ENCODE measurements around the gene CDC26.
"Not testable (repeated sequence)": the region's sequence is repeated elsewhere in the genome, so short reads cannot be mapped to it uniquely, and the experiment has no call there.

Gene CDC26

DNA sequence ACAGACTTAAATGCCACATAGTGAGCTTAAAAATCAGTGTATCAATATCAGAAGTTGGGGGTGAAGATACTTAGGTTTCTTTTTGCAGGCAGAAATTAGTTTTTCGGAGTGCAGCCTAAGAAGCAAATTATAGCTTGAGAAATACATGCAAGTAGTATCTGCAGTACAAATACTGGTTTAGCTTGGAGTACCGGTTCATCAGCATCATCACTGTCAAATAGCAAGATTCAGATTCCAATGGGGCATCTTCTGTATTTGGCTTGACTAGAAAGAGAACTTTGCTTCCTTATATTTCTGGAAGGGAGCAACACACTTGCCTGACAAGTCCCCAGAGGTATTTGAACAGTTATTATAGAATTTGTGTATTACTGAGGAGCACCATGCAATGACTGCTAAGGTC lies 34.2 kb downstream of the CDC26 start:
- no peak for DNase-seq (ENCODE audit: low read depth in 1 of 2, low spot score in 1 of 2)

GRCh38 chr9:113238859-113239232 lies 36.5 kb downstream of the CDC26 start:
- no peak for DNase-seq (ENCODE audit: low read depth in 1 of 2, low spot score in 1 of 2)

DNA sequence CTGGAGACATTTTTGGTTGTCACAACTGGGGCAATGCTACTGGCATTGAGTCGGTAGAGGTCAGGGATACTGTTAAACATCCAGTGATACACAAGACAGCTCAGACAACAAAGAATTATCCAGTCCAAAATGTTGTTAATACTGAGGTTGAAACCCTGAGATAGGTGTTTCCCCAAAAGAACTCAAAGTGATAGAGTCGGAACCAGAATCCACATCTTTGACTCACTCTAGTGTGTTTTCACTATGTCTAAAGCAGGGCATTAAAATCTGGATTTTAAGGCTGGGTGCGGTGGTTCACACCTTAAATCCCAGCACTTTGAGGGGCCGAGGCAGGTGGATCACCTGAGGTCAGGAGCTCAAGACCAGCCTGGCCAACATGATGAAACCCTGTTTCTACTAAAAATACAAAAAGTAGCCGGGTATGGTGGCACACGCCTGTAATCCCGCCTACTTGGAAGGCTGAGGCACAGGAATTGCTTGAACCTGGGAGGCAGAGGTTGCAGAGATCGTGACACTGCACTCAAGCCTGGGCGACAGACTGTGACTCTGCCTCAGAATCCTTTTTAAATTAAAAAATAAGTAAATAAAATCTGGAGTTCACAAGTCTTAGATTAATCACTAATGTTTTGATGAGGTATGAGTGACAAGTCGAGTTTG lies 37.0 kb downstream of the CDC26 start:
- no peak for DNase-seq (ENCODE audit: low read depth in 1 of 2, low spot score in 1 of 2)

DNA sequence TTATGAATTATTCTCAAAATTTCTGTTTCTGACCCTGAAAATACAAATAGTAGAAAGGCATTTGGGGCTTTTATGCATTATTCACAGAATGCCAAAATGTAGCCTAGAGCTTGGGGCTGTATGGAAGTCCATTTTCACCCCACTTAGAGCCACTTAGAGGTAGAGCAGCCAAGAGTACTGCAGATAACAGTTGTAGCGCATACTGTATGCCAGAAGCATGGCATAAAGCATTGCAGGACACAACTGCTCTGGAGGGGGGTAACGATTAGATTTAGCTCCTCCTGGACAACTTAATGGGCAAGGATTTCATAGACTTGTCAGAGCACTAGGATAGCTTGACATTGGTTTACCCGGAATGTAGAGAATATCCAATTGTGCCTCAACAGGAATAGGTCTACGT lies 38.3 kb downstream of the CDC26 start:
- DNase-seq (ENCODE audit: low read depth in 1 of 2, low spot score in 1 of 2) = no peak

DNA sequence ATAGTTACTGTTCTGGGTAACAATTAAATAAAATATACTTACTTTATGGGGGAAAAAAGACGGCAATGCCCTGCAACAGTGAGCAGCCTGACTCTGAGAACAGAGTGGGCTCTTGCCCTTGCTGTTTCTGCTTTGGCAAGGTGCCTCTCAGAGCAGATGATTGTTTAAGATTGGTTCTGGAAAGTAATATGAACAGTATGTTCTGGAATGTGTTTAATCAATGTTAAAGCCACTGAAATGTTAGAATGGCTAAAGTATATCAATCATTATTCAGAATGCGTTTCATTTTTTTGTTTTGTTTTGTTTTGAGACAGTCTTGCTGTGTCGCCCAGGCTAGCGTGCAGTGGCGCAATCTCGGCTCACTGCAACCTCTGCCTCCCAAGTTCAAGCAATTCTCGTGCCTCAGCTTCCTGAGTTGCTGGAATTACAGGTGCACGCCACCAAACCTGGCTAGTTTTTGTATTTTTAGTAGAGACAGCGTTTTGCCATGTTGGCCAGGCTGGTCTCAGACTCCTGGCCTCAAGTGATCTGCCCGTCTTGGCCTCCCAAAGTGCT lies 39.6 kb downstream of the CDC26 start:
- DNase-seq (ENCODE audit: low read depth in 1 of 2, low spot score in 1 of 2) = not testable (repeated sequence)

DNA sequence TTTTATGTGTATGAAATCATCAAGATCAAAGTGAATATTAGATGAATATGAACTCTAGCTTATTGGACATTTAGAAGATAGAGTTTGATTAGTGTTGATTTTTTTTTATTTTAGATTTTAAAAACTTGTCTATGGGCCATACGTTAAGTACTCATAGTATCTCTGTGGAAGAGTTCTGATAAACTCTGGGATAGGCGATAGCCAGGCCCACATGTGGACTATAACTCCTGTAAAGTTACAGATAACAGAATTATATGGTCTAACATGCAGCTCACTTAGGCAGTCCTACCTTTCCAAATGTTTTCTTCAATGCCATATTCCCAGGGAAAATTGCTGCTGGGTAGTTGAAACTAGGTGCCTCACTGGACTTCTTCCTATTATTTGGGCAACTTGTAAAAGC lies 43.7 kb downstream of the CDC26 start:
- DNase-seq (ENCODE audit: low read depth in 1 of 2, low spot score in 1 of 2) = no peak

GRCh38 chr9:113228130-113228665 lies 47.2 kb downstream of the CDC26 start:
- DNase-seq (ENCODE audit: low read depth in 1 of 2, low spot score in 1 of 2) = no peak

DNA sequence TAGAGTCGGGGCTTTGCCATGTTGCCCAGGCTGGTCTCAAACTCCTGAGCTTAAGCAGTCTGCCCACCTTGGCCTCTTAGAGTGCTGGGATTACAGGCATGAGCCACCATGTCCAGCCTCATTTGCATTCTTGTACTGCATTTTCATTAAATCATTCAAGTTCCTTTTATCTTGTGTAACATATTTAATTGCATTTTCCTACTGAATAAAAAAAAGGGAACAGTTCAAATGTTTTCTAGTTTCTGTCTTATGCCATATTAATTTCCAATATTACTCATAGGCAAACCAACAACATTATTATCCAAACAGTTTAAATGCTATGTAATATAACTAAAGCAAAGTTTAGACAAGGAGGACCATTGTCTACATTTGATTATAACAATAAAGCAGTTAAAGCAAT lies 47.9 kb downstream of the CDC26 start:
- no peak for DNase-seq (ENCODE audit: low read depth in 1 of 2, low spot score in 1 of 2)

DNA sequence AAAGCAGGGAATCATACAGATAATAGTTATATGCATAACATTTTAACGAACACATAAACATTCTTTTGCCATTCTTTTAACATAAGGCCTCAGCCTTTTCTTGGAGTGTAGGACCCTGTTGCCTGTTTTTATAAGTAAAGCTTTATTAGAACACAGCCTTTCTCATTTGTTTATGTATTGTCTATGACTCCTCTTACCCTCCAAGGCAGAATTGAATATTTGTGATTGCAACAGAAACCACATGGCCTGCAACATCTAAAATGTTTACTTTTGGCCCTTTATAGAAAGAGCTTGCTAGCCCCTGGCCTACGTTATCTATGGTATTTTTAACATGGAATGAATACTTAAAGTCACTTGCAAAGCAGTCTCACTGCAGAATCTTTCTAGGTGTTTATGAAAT lies 51.4 kb downstream of the CDC26 start:
- no peak for DNase-seq (ENCODE audit: low read depth in 1 of 2, low spot score in 1 of 2)

DNA sequence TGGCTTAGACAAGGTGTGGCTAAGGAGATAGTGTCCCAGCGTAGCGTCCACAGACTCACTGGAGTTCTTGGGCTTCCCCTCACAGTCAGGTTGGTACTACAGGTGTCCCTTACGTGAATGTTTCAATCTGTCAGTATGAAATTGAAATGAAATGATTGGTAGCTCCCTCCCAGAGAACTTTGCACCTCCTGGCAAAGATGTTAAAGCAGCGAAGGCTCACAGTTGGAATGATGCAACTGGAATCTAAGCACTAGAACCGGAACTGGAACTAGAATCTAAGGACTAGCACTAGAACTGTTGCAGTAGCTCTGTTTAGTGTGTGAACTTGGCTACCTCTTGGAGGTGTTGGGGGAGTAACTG lies 52.9 kb downstream of the CDC26 start:
- no peak for DNase-seq (ENCODE audit: low read depth in 1 of 2, low spot score in 1 of 2)

GRCh38 chr9:113221800-113222481 lies 53.4 kb downstream of the CDC26 start:
- DNase-seq (ENCODE audit: low read depth in 1 of 2, low spot score in 1 of 2) = no peak

DNA sequence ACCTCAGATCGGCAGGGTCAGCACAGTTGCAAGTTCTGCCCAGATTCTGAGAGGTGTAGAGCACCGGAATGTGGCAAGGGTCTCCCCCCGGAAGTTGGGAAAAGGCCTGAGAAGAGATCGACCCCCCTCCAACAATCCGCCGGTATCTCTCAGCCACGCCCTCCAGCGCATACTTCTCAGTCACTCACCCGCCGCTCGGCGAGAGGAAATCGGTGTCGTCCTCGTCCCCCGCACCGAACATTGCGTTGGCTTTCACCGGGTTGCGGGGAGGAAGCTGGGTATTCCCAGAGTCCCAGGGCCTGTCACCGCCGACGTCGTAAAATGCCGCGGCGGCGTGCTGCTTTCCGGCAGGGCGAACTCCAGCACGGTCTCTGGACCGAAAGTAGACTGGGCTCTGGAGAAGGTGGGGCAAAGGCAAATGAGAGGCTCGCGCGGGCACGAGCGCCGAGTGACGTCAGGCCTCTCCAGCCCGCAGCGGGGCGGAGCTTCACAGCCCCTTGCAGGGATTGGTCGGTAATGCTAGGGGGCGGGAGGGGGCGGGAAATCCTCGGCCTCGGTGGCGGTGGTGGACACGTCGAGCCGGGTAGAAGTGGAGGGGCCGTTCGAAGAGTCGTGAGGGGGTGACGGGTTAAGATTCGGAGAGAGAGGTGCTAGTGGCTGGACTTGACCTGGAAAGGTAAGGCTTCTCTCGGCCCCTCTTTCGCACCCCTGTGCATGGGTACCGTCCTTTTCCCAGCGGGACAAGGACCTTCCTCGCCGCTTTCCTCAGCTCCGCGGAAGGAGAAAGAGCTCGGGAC lies 54.2 kb downstream of the CDC26 start, which contains the start of the genes FKBP15 and SLC31A1:
Gene FKBP15 (minus strand): TSS at position 275 of the 797 bp plus-strand sequence. CDS start 34 bp downstream, at position 241.
Gene SLC31A1 (plus strand): TSS at position 542 of the 797 bp plus-strand sequence. CDS start 34,605 bp downstream, outside the sequence.
- peak; percentile 92 to 95 for DNase-seq (ENCODE audit: low read depth in 1 of 2, low spot score in 1 of 2)

DNA sequence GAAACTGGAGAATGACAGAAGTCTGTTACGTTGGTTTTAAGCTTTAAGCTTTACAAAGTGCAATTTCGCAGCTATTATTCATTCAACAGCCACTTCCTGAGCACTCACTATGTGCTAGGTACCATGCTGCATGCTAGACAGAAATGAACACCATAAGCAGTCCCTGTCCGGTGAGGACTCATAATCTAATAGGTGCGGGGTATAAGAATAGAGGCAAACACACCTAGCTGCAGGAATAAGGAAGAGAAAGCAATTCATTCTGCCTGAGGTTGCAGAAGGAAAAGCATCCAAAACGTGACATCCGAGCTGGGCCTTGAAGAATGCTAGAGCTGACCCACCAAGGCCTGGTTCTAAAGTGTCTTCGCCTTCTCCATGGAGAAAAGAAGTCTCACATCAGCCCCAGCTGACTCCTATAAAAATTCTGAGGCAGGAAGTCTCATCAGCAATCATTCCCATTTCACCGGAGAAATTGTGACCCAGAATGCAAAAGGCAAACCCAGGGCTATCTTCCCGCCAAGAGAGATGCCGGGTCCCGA lies 54.8 kb downstream of the CDC26 start:
- DNase-seq (ENCODE audit: low read depth in 1 of 2, low spot score in 1 of 2) = no peak

DNA sequence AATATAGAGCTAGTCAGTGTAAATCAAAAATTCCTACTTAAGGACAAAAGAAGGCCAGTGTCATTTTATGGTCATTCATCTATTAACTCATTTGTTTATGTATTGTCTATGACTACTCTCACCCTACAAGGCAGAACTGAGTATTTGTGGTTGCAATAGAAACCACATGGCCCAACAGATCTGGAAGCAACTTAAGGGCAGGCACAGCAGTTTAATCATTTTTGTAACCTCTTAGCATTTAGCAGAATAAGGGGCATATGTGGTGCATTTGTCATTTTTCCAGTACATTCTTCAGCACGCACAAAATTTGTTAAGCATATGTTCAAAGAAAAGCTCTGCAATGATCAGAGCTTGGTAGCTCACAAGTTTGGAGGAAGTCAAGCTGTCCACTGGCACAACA lies 55.4 kb downstream of the CDC26 start:
- DNase-seq (ENCODE audit: low read depth in 1 of 2, low spot score in 1 of 2) = no peak

DNA sequence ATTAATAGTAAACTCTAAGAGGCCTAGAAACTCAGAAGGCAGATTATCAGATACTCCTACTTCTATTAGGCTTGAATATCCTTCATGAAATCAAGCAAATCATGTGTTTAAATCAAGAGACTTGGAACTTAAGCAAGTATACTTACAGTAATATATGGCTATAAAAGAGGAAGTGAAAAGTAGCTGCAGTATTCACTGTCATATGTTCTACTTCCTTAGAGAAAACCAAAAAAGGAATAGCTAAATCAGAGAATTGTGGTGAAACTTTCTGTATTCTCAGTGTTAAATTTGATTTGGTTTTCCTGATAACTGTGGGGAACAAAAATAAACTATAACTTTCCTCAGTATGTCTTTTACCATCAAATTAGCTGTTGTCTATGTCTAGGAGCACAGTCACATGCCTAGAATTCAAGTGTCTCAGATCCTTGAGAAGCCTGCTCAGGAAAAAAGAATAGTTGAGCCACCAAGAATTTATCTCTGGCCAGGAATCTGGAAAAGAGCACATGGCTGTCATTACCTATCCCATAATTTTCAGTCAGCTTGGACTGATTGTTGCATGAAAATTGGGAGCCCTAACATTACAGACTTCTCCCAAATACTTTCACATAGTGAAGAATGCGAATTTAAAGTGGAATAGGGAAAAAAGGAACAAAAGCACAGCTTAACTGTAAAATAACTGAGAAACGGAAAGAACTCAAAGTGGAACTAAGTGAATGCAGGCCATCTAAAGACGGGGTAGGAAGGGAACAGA lies 56.0 kb downstream of the CDC26 start:
- no peak for DNase-seq (ENCODE audit: low read depth in 1 of 2, low spot score in 1 of 2)
